Natural killer cell (primary cell): ENCODE data around the gene NEK4. TPM values are rescaled to one million over a fixed set of nuclear protein-coding genes. Genes with fewer than 3 reads are reported as not detected.

Experiments
- ATAC-seq, 3 donors: fragments of 150-1000 bp in 2 of 3; fragments of 200-7000 bp in 1 of 3; cut with Tn5 transposase; 1 replicate in 1 of 3; 2 replicates in 2 of 3; pipeline ENCODE4 v1.10.0; 2021; ENCODE audit warnings: mild to moderate bottlenecking in 2 of 3, moderate library complexity in 2 of 3
- DNase-seq, 2 donors: peaks; one replicate each; pipeline versions ENCODE4 v3.0.0 to v3.0.0-alpha.2; 2013 to 2021; ENCODE audit warnings: mixed read lengths in 1 of 2
- H3K27ac ChIP-seq: one replicate; pipeline ENCODE4 v1.5.1; 2013; ENCODE audit warnings: mild to moderate bottlenecking, low read length
- H3K27me3 ChIP-seq: one replicate; pipeline ENCODE4 v1.6.1; 2013; ENCODE audit warnings: low read length; ENCODE audit not compliant: control insufficient read depth, insufficient read depth
- H3K36me3 ChIP-seq: one replicate; pipeline ENCODE4 v1.6.1; 2013; ENCODE audit warnings: low read length; ENCODE audit not compliant: control insufficient read depth, insufficient read depth
- H3K4me1 ChIP-seq: one replicate; pipeline ENCODE4 v1.6.1; 2013; ENCODE audit warnings: low read length; ENCODE audit not compliant: control insufficient read depth, insufficient read depth
- H3K4me3 ChIP-seq: one replicate; pipeline ENCODE4 v1.5.1; 2013; ENCODE audit warnings: low read length
- H3K9me3 ChIP-seq: one replicate; pipeline ENCODE4 v1.6.1; 2013; ENCODE audit warnings: low read length; ENCODE audit not compliant: control insufficient read depth, insufficient read depth
- H3K27ac Mint-ChIP-seq, 2 donors: one replicate each; pipeline ENCODE4 v1.8.0; 2022; ENCODE audit warnings: mild to moderate bottlenecking in 2 of 2, mixed read lengths in 2 of 2, moderate library complexity in 1 of 2
- H3K27me3 Mint-ChIP-seq, 2 donors: one replicate each; pipeline ENCODE4 v1.8.0; 2022; ENCODE audit warnings: low read depth in 2 of 2, mixed read lengths in 2 of 2
- H3K36me3 Mint-ChIP-seq: one replicate; pipeline ENCODE4 v1.8.0; 2022; ENCODE audit warnings: mixed read lengths
- H3K4me1 Mint-ChIP-seq, 2 donors: one replicate each; pipeline ENCODE4 v1.8.0; 2022; ENCODE audit warnings: mixed read lengths in 2 of 2
- H3K4me3 Mint-ChIP-seq: one replicate; pipeline ENCODE4 v1.8.0; 2022; ENCODE audit warnings: mild to moderate bottlenecking, moderate library complexity, mixed read lengths
- H3K9me3 Mint-ChIP-seq, 2 donors: one replicate each; pipeline ENCODE4 v1.8.0; 2022; ENCODE audit warnings: mixed read lengths in 2 of 2
- CTCF ChIP-seq: fragments of 200-600 bp; IDR thresholded peaks from one replicate; pipeline ENCODE4 v1.8.0; 2022; ENCODE audit warnings: antibody characterized with exemption
- WGBS: methylation state at CpG from one replicate; pipeline ENCODE4 v1.1.7; 2013; ENCODE audit warnings: missing lambda C conversion rate; ENCODE audit not compliant: insufficient coverage; 5-methylcytosine and 5-hydroxymethylcytosine counted together
- intact Hi-C: fragments of 100-400 bp; cut with micrococcal nuclease; formaldehyde crosslinking; loops from one replicate; pipeline ENCODE4 v1.14.2; 2022
- total RNA-seq, 4 donors: library from RNA; stranded (reverse); fragments of 120-200 nt in 1 of 4; gene quantifications; one replicate each; pipeline versions ENCODE4 v1.2.3 to v1.2.4, GENCODE V29; 2013 to 2022

NEK4 gene
- total RNA-seq, 3 donors from 2014 or later (not counting 1 experiment from before 2014, with no cell fraction given): 13.8 to 19.5 (median 15.5) TPM

DNA sequence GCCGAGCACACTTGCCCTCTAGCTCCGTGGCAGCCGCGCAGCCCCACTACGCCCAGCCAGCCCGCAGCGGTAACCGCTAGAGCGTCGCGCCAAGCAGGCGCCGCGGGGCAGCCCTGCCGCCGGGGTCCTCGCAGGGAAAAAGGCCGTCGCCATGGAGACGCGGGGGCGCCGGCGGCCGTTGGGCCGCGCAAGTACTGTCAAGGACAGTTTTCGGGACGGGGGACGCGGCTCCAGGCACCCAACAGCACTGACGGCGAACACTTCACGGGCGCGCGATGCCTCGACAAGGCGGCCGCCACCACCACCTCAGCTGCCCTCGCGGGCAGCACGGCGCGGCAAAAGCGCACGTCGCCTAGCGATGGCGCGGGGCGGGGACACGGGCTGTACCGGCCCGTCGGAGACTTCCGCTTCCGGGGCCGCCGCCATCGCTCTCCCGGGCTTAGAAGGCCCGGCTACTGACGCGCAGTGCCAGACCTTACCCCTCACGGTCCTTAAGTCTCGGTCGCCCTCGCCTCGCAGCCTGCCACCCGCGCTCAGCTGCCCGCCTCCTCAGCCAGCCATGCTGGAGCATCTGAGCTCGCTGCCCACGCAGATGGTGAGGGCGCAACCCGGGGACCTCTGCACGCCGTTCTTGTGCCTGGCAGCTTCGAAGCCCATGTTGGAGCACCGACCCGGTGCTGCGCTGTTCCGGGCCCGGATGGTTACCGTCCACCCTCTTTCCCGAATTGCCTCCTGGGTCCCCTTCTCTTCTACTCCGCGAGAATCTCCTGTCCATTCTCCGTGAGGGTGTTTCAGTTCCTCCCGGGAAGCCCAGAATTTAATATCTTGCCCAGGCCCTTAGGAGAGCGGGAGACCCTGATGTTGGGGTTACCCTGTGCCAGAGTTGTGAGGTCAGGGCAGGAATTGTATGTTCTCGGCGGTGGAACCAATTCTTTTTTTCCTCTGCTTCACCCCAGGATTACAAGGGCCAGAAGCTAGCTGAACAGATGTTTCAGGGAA lies 64.8 kb downstream of the NEK4 start, which contains the start of the genes GLT8D1 and SPCS1:
GLT8D1 (minus strand) TSS at position 104 of the 999 bp plus-strand sequence. CDS start 5,331 bp downstream, outside the sequence.
SPCS1 (plus strand) TSS at position 419 of the 999 bp plus-strand sequence; CDS start at position 560, 141 bp downstream.
- no peak for TF ChIP-seq CTCF
- no peaks in the 10 kb centered on the region for H3K27me3 Mint-ChIP-seq
- peak within 1 kb of the TSS; percentile 92 for H3K4me3 Mint-ChIP-seq
- Histone ChIP-seq H3K9me3 (no peaks in the 10 kb centered on the region), H3K36me3 (peaks cover 11% of the 10 kb centered on the region), H3K4me3 (peak within 1 kb of the TSS; percentile 66), H3K27ac (peak within 1 kb of the TSS; percentile 83), H3K27me3 (no peaks in the 10 kb centered on the region), H3K4me1 (peaks cover 29% of the 10 kb centered on the region)
- DNase-seq: peak; percentile 90 to 93
- under 1% methylated on average over 94 of the region's 94 CpGs for WGBS
- peaks cover 14 to 18% of the 10 kb centered on the region in 2 donors for H3K4me1 Mint-ChIP-seq
- H3K9me3 Mint-ChIP-seq: no peaks in the 10 kb centered on the region
- ATAC-seq: peak; percentile 90 to 96 (median 91)
- H3K36me3 Mint-ChIP-seq: no peaks in the 10 kb centered on the region
- intact Hi-C loops: loop anchor here (1.0 kb wide), 1 partner anchor 21 kb away; the partner anchor contains the start of gene PBRM1
- H3K27ac Mint-ChIP-seq: peak within 1 kb of the TSS; percentile 94 to 95

- H3K9me3 Mint-ChIP-seq: no peaks in the 10 kb centered on the region
Measured at GRCh38 chr3:52705438-52705687, 65.4 kb downstream of the NEK4 start.

DNA sequence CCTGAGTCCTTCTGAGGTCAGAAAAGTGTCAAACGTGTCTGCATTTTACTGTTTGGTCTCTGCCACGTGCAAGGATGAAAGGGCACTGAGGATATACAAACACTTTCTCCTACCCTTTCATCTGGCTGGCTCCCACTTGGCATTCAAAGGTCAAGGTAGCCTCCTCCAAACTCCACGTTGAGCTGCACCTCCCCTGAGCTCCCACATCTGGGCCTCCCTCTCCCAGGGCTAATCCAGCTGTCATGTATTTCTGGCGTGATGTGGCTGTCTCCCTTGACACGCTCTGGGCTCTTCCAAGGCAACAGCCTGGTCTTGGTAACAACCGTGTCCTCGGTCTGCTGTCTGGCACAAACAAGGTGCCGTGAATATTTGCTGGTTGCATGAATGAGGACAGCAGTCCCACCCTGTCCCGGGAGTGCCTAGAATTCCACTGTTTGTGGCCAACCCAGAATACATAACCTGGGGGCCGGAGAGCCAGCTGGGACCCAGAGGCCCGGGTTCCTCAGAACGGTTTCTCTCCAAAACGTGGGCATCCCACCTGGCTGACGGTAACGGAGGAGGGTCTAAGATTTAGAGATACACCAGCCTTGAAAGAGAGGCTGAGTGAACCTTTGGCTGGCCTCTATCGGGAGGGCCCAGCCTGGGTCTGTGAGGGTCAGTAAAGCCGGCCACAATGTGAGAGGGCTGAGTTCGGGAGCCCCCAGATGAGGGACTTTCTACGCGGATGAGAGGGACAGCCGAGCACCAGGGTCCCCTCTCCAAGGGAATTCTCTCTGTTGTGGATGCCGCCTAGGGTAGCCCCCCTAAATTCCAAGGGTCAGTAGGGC lies 65.9 kb downstream of the NEK4 start:
- intact Hi-C loops: no loop called here
- Mint-ChIP-seq H3K4me3 (peak overlapping the region; percentile 92), H3K4me1 (peaks cover 14 to 18% of the 10 kb centered on the region in 2 donors), H3K36me3 (no peaks in the 10 kb centered on the region), H3K9me3 (no peaks in the 10 kb centered on the region), H3K27ac (peak overlapping the region; percentile 94 to 95), H3K27me3 (no peaks in the 10 kb centered on the region)
- 7% methylated on average over 22 of the region's 22 CpGs for WGBS
- DNase-seq (peak in 1 of 2 donors; percentile 38), ATAC-seq (no peak)
- no peaks in the 10 kb centered on the region for H3K27me3 ChIP-seq
- peak overlapping the region; percentile 66 for H3K4me3 ChIP-seq
- H3K27ac ChIP-seq: peak overlapping the region; percentile 83
- H3K9me3 ChIP-seq: no peaks in the 10 kb centered on the region
- no peak for TF ChIP-seq CTCF
- peaks cover 29% of the 10 kb centered on the region for H3K4me1 ChIP-seq
- peaks cover 11% of the 10 kb centered on the region for H3K36me3 ChIP-seq

More at GRCh38 chr3:52705438-52705687, 65.4 kb downstream of the NEK4 start:
- Histone ChIP-seq H3K36me3 (peaks cover 11% of the 10 kb centered on the region), H3K27ac (peak overlapping the region; percentile 83), H3K4me3 (peak overlapping the region; percentile 66), H3K9me3 (no peaks in the 10 kb centered on the region), H3K4me1 (peaks cover 29% of the 10 kb centered on the region), H3K27me3 (no peaks in the 10 kb centered on the region)
- H3K36me3 Mint-ChIP-seq: no peaks in the 10 kb centered on the region
- ATAC-seq (no peak), DNase-seq (no peak)
- H3K27me3 Mint-ChIP-seq: no peaks in the 10 kb centered on the region
- H3K4me3 Mint-ChIP-seq: peak overlapping the region; percentile 92
- WGBS: under 1% methylated on average over 25 of the region's 25 CpGs
- no peak for TF ChIP-seq CTCF
- peak overlapping the region; percentile 94 to 95 for H3K27ac Mint-ChIP-seq
- intact Hi-C loops: no loop called here
- H3K4me1 Mint-ChIP-seq: peaks cover 14 to 18% of the 10 kb centered on the region in 2 donors
